Chondrocyte (in vitro differentiated cells): ENCODE results near the gene OAS3. TPM values are rescaled to one million over a fixed set of nuclear protein-coding genes. Genes with fewer than 3 reads are reported as not detected.

Experiments used
- DNase-seq: peaks from one replicate; pipeline ENCODE4 v3.0.0; 2021; ENCODE audit warnings: mixed read lengths, low spot score
- H3K27ac Mint-ChIP-seq: one replicate; pipeline ENCODE4 v1.8.0; 2021; ENCODE audit warnings: mild to moderate bottlenecking, moderate library complexity, mixed read lengths; ENCODE audit not compliant: unreplicated experiment
- H3K27me3 Mint-ChIP-seq: 2 replicates; pipeline ENCODE4 v1.8.0; 2021; ENCODE audit warnings: low read depth, mixed read lengths
- H3K36me3 Mint-ChIP-seq: 2 replicates; pipeline ENCODE4 v1.8.0; 2021; ENCODE audit warnings: low read depth, mixed read lengths
- H3K4me1 Mint-ChIP-seq: 2 replicates; pipeline ENCODE4 v1.8.0; 2021; ENCODE audit warnings: low read depth, mild to moderate bottlenecking, mixed read lengths
- H3K4me3 Mint-ChIP-seq: one replicate; pipeline ENCODE4 v1.8.0; 2021; ENCODE audit warnings: mild to moderate bottlenecking, moderate library complexity, mixed read lengths; ENCODE audit not compliant: unreplicated experiment
- H3K9me3 Mint-ChIP-seq: 2 replicates; pipeline ENCODE4 v1.8.0; 2021; ENCODE audit warnings: low read depth, mixed read lengths
- CTCF ChIP-seq: fragments of 200-600 bp; sonication (generic); IDR thresholded peaks from 2 replicates; pipeline ENCODE4 v1.5.0; 2021; ENCODE audit warnings: antibody characterized with exemption, mild to moderate bottlenecking, moderate library complexity
- total RNA-seq: library from RNA; stranded (reverse); gene quantifications from 3 replicates; pipeline ENCODE4 v1.2.1, GENCODE V29; 2021

The OAS3 gene
- total RNA-seq, 1 donor from 2014 or later: 0.55 TPM

- TF ChIP-seq CTCF: no peak
- Mint-ChIP-seq H3K4me3 (no peak overlapping the region), H3K27me3 (peaks cover 11% of the 10 kb centered on the region), H3K9me3 (peaks cover 3% of the 10 kb centered on the region), H3K36me3 (no peaks in the 10 kb centered on the region), H3K27ac (no peak overlapping the region), H3K4me1 (peaks cover 4% of the 10 kb centered on the region)
- no peak for DNase-seq
Observed at GRCh38 chr12:112936264-112936663, 2.0 kb upstream of the OAS3 start.

- peaks cover 3% of the 10 kb centered on the region for H3K9me3 Mint-ChIP-seq
Observed at GRCh38 chr12:112936927-112937326, 1.3 kb upstream of the OAS3 start.

GRCh38 chr12:112938751-112939150, 477 bp downstream of the OAS3 start:
- Mint-ChIP-seq H3K27ac (no peak overlapping the region), H3K36me3 (no peaks in the 10 kb centered on the region), H3K9me3 (peaks cover 3% of the 10 kb centered on the region), H3K4me3 (peak overlapping the region; percentile 60), H3K4me1 (peaks cover 4% of the 10 kb centered on the region), H3K27me3 (peaks cover 2% of the 10 kb centered on the region)
- DNase-seq: no peak
- TF ChIP-seq CTCF: no peak

More at GRCh38 chr12:112936927-112937326, 1.3 kb upstream of the OAS3 start:
- peaks cover 4% of the 10 kb centered on the region for H3K4me1 Mint-ChIP-seq
- H3K27me3 Mint-ChIP-seq: peaks cover 7% of the 10 kb centered on the region
- H3K36me3 Mint-ChIP-seq: no peaks in the 10 kb centered on the region
- no peak for DNase-seq
- no peak overlapping the region for H3K27ac Mint-ChIP-seq
- H3K4me3 Mint-ChIP-seq: no peak overlapping the region
- TF ChIP-seq CTCF: no peak

GRCh38 chr12:112939761-112940381, 1.6 kb downstream of the OAS3 start:
- no peak for TF ChIP-seq CTCF
- no peak for DNase-seq
- Mint-ChIP-seq H3K4me1 (peaks cover 4% of the 10 kb centered on the region), H3K27ac (no peak overlapping the region), H3K27me3 (peaks cover 4% of the 10 kb centered on the region), H3K4me3 (no peak overlapping the region), H3K9me3 (peaks cover 3% of the 10 kb centered on the region), H3K36me3 (no peaks in the 10 kb centered on the region)

- DNase-seq: no peak
- Mint-ChIP-seq H3K27ac (no peak overlapping the region), H3K9me3 (no peaks in the 10 kb centered on the region), H3K27me3 (peaks cover 4% of the 10 kb centered on the region), H3K4me1 (peaks cover 4% of the 10 kb centered on the region), H3K36me3 (no peaks in the 10 kb centered on the region), H3K4me3 (no peak overlapping the region)
- no peak for TF ChIP-seq CTCF
Observed at GRCh38 chr12:112941528-112942335, 3.5 kb downstream of the OAS3 start.
